Lower lobe of right lung (tissue), 2 donors: ENCODE measurements around the gene LGR4. TPM values are rescaled to one million over a fixed set of nuclear protein-coding genes. Genes with fewer than 3 reads are reported as not detected.

Experiments used
- ATAC-seq, 2 donors: fragments of 200-7000 bp; cut with Tn5 transposase; one replicate each; pipeline ENCODE4 v1.9.1; 2020 to 2022; ENCODE audit warnings: mild to moderate bottlenecking in 2 of 2, moderate library complexity in 2 of 2
- DNase-seq: peaks from one replicate; pipeline ENCODE4 v3.0.0-alpha.2; 2020
- H3K27ac ChIP-seq: fragments of 200-600 bp; one replicate; pipeline ENCODE4 v1.8.0; 2022
- H3K27me3 ChIP-seq: fragments of 200-600 bp; one replicate; pipeline ENCODE4 v1.8.0; 2022; ENCODE audit warnings: low read depth
- H3K36me3 ChIP-seq: fragments of 200-600 bp; one replicate; pipeline ENCODE4 v1.8.0; 2022; ENCODE audit warnings: mild to moderate bottlenecking
- H3K4me1 ChIP-seq: fragments of 200-600 bp; one replicate; pipeline ENCODE4 v1.8.0; 2022
- H3K4me3 ChIP-seq: fragments of 200-600 bp; one replicate; pipeline ENCODE4 v1.8.0; 2022; ENCODE audit warnings: mild to moderate bottlenecking
- H3K9me3 ChIP-seq: fragments of 200-600 bp; one replicate; pipeline ENCODE4 v1.8.0; 2022
- intact Hi-C: fragments of 100-400 bp; cut with DNase I; formaldehyde crosslinking; loops from one replicate; pipeline ENCODE4 v1.11.0; 2022
- total RNA-seq: library from RNA; stranded (reverse); fragmentation: NEBNext Ultra II Directional; extraction: Animal tissue kit (Norgen Biotek cat#: 25700); gene quantifications from one replicate; pipeline ENCODE4 v1.2.1, GENCODE V29; 2021
- TF ChIP-seq, protein P1 (sequence below): fragments of 200-600 bp; IDR thresholded peaks from one replicate; pipeline ENCODE4 v1.8.0; 2022; ENCODE audit warnings: antibody characterized with exemption, mild to moderate bottlenecking
- donor health status: DM: no; HTN: yes; CAD: no; lungs with severe emphysema.

The LGR4 gene
- total RNA-seq, 1 donor from 2014 or later: 7.5 TPM

DNA sequence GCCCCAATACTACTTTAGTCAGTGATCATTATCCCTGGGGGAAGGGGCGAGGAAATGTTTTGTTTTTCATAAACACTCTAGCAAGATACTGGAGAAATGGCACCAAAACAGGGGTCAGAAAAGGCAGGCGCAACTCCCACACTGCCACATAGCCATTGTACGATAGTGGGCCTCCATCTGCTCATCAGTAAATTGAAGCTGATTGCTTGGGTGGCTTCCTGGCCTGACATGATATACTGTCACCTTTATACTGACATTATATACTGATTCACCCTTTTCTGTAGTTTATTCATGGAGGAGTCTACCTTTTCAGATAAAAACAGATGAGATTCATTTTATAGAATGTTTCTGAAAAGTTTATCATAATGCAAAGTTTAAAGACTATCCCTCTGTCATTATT, 57.9 kb downstream of the LGR4 start:
- no peaks in the 10 kb centered on the region for H3K36me3 ChIP-seq
- H3K27me3 ChIP-seq: no peaks in the 10 kb centered on the region
- H3K4me3 ChIP-seq: no peak overlapping the region
- intact Hi-C loops: no loop called here
- no peaks in the 10 kb centered on the region for H3K4me1 ChIP-seq
- ATAC-seq: no peak
- H3K27ac ChIP-seq: no peak overlapping the region
- no peaks in the 10 kb centered on the region for H3K9me3 ChIP-seq
- TF ChIP-seq, protein P1, sequence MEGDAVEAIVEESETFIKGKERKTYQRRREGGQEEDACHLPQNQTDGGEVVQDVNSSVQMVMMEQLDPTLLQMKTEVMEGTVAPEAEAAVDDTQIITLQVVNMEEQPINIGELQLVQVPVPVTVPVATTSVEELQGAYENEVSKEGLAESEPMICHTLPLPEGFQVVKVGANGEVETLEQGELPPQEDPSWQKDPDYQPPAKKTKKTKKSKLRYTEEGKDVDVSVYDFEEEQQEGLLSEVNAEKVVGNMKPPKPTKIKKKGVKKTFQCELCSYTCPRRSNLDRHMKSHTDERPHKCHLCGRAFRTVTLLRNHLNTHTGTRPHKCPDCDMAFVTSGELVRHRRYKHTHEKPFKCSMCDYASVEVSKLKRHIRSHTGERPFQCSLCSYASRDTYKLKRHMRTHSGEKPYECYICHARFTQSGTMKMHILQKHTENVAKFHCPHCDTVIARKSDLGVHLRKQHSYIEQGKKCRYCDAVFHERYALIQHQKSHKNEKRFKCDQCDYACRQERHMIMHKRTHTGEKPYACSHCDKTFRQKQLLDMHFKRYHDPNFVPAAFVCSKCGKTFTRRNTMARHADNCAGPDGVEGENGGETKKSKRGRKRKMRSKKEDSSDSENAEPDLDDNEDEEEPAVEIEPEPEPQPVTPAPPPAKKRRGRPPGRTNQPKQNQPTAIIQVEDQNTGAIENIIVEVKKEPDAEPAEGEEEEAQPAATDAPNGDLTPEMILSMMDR: no peak
- no peak for DNase-seq

DNA sequence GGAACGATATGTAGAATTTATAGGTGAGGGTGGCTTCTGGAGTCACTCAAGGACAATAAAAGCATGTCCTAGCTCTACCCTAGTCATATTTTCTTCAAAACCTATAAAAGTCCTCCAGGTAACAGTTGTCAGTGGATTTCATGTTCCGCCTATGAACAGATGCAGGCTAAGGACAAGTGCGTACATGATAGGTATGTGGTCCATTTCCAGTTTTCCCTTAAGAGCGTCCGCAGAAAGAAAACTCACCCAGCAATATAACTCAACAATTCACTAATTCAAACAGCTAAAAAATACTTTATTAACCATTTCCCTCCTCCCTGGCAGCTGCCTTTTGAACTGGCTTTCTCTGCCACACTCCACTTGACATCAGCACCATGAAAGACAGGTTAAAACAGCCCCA, 59.4 kb downstream of the LGR4 start:
- no peaks in the 10 kb centered on the region for H3K36me3 ChIP-seq
- TF ChIP-seq, protein P1: no peak
- intact Hi-C loops: no loop called here
- no peak overlapping the region for H3K4me3 ChIP-seq
- H3K27me3 ChIP-seq: no peaks in the 10 kb centered on the region
- no peak overlapping the region for H3K27ac ChIP-seq
- no peaks in the 10 kb centered on the region for H3K9me3 ChIP-seq
- H3K4me1 ChIP-seq: peaks cover 3% of the 10 kb centered on the region
- ATAC-seq: no peak
- no peak for DNase-seq

DNA sequence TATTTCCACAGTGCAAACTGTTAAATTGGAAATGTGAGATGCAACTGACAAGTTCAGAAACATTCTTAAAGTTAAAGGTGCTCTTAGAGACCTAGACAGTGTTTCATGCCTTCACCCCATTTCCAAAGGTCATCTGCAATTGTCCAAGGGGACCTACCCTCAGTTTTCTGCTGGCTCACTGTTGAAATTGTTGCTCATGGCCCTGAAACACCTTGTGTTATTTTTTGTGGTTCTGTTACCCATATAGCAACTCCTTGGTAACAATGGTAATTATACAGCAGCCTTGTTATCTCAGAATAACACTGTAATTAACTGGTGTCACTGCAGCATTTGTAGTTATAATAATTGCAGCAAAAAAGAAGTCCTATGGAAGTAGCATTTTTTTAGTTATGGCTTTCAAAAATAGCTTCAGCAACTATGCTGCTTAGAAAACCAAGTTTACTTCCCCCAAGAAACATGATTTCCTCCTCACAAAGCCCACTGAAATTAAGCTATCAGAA, 60.3 kb downstream of the LGR4 start:
- H3K27me3 ChIP-seq: no peaks in the 10 kb centered on the region
- H3K27ac ChIP-seq: no peak overlapping the region
- H3K36me3 ChIP-seq: no peaks in the 10 kb centered on the region
- no peak overlapping the region for H3K4me3 ChIP-seq
- ATAC-seq (no peak), DNase-seq (no peak)
- H3K9me3 ChIP-seq: no peaks in the 10 kb centered on the region
- TF ChIP-seq, protein P1: no peak
- H3K4me1 ChIP-seq: peaks cover 3% of the 10 kb centered on the region
- intact Hi-C loops: no loop called here

DNA sequence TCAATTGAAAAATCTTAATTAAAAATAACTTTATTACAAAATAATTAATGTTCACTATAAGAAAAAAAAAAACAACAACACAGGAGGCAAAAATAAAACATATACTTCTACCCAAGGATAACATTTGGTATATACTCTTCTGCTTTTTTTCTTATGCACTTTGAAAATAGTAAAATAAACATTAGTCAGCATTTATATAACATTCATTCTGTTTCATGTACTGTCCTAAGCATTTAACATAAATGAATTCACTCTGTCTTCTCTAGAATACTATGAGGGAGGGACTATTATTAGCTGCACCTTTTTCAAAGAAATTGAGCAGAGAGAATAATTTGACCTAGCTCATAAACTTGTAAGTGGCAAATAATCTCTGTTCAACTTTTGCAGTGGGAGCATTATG, 61.3 kb downstream of the LGR4 start:
- intact Hi-C loops: no loop called here

DNA sequence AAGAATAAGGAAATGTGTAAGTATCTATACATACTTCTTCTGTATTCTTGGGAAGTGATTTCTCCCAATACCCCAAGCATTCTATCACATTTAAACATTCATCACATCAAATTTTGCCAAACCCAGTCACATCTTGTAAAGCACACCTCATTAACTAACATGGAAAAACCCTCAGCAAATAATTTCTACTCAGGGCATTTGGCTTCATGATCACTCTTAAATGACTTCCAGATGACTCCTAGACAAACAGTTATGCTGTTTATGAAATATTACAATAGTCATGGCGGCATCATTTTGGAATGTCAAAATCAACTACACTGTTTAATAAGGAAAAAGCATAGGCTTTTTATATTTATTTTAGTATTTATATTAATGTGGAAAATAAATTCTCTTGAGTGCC, 62.3 kb downstream of the LGR4 start:
- Histone ChIP-seq H3K27me3 (no peaks in the 10 kb centered on the region), H3K4me1 (peaks cover 3% of the 10 kb centered on the region), H3K36me3 (no peaks in the 10 kb centered on the region), H3K9me3 (no peaks in the 10 kb centered on the region), H3K27ac (no peak overlapping the region), H3K4me3 (no peak overlapping the region)
- ATAC-seq (no peak), DNase-seq (no peak)
- intact Hi-C loops: no loop called here
- TF ChIP-seq, protein P1: no peak

More for the DNA sequence above, 61.3 kb downstream of the LGR4 start:
- Histone ChIP-seq H3K27me3 (no peaks in the 10 kb centered on the region), H3K27ac (no peak overlapping the region), H3K4me3 (no peak overlapping the region), H3K36me3 (no peaks in the 10 kb centered on the region), H3K4me1 (peaks cover 3% of the 10 kb centered on the region), H3K9me3 (no peaks in the 10 kb centered on the region)
- ATAC-seq (no peak), DNase-seq (no peak)
- TF ChIP-seq, protein P1: no peak

DNA sequence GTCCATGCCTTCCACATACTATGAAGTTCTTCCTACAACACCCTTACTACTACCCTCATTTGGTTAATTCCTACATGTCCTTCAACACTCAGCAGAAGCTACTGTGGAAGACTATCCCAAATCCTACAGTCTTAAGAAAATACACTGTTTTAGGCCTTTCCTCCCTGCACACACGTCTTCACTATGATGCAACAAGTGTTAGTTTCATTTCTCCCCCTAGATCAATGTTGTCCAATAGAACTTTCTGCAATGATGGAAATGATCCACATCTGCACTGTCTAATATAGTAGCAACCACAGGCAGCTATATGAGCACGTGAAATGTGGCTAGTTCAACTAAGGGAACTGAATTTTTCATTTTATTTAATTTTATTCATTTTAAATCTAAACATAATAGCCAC, 62.8 kb downstream of the LGR4 start:
- no peak overlapping the region for H3K27ac ChIP-seq
- TF ChIP-seq, protein P1: no peak
- H3K27me3 ChIP-seq: no peaks in the 10 kb centered on the region
- peaks cover 3% of the 10 kb centered on the region for H3K4me1 ChIP-seq
- no peaks in the 10 kb centered on the region for H3K9me3 ChIP-seq
- H3K36me3 ChIP-seq: no peaks in the 10 kb centered on the region
- H3K4me3 ChIP-seq: no peak overlapping the region
- ATAC-seq (no peak), DNase-seq (no peak)
- intact Hi-C loops: no loop called here
